DND-41 (cell line): ENCODE results near the gene ZNF691.

Experiments
- ATAC-seq: fragments of 200-7000 bp; cut with Tn5 transposase; 3 replicates; pipeline ENCODE4 v1.9.1; 2021; ENCODE audit warnings: low read depth; ENCODE audit not compliant: insufficient read depth
- DNase-seq: peaks from one replicate; pipeline ENCODE4 v3.0.0-alpha.2; 2020
- H2AFZ ChIP-seq: 2 replicates; pipeline ENCODE4 v1.6.0; 2012; ENCODE audit warnings: low read depth, low read length
- H3K27ac ChIP-seq: 2 replicates; pipeline ENCODE4 v1.5.1; 2012; ENCODE audit warnings: low read length, inconsistent platforms
- H3K27me3 ChIP-seq: fragments of 200-600 bp; sonication (generic); 2 replicates; pipeline ENCODE4 v1.6.0; 2012; ENCODE audit warnings: low read length, mild to moderate bottlenecking, inconsistent platforms; ENCODE audit not compliant: insufficient read depth, poor library complexity
- H3K36me3 ChIP-seq: 2 replicates; pipeline ENCODE4 v1.5.1; 2012; ENCODE audit warnings: low read length, inconsistent platforms; ENCODE audit not compliant: insufficient read depth
- H3K4me1 ChIP-seq: 2 replicates; pipeline ENCODE4 v1.5.1; 2012; ENCODE audit warnings: mild to moderate bottlenecking, low read length; ENCODE audit not compliant: insufficient read depth
- H3K4me2 ChIP-seq: 2 replicates; pipeline ENCODE4 v1.6.0; 2012; ENCODE audit warnings: mild to moderate bottlenecking, moderate library complexity, low read length, inconsistent platforms; ENCODE audit not compliant: insufficient read depth
- H3K4me3 ChIP-seq, 2 experiments: fragments of 200-600 bp in 1 of 2; shearing (Covaris generic) in 1 of 2; 2 replicates each; pipeline ENCODE4 v1.5.1; 2012 to 2016; ENCODE audit warnings: inconsistent platforms in 2 of 2, low read length in 2 of 2, mild to moderate bottlenecking in 2 of 2, low read depth in 1 of 2, moderate library complexity in 1 of 2
- H3K79me2 ChIP-seq: 2 replicates; pipeline ENCODE4 v1.6.0; 2012; ENCODE audit warnings: low read length, inconsistent platforms; ENCODE audit not compliant: insufficient read depth
- H3K9ac ChIP-seq: 2 replicates; pipeline ENCODE4 v1.6.0; 2012; ENCODE audit warnings: low read depth, mild to moderate bottlenecking, inconsistent platforms, low read length, moderate library complexity
- H3K9me3 ChIP-seq: 2 replicates; pipeline ENCODE4 v1.5.1; 2012; ENCODE audit warnings: low read length, moderate library complexity, mild to moderate bottlenecking, inconsistent platforms; ENCODE audit not compliant: insufficient read depth, severe bottlenecking
- H4K20me1 ChIP-seq: 2 replicates; pipeline ENCODE4 v1.6.0; 2012; ENCODE audit warnings: low read length; ENCODE audit not compliant: insufficient read depth
- CTCF ChIP-seq: IDR thresholded peaks from 2 replicates; pipeline ENCODE4 v1.5.1; 2012; ENCODE audit warnings: borderline replicate concordance, low read length, moderate library complexity, mild to moderate bottlenecking; ENCODE audit not compliant: poor library complexity, severe bottlenecking; ENCODE audit errors: extremely low read depth
- EZH2 ChIP-seq: IDR thresholded peaks from 3 replicates; pipeline ENCODE4 v1.6.1; 2012; ENCODE audit warnings: borderline replicate concordance, low read depth, mild to moderate bottlenecking, moderate library complexity, low read length, inconsistent platforms; ENCODE audit not compliant: severe bottlenecking

Gene ZNF691

GRCh38 chr1:42873670-42874069, 27.3 kb downstream of the ZNF691 start:
- Histone ChIP-seq H3K9me3 (no peaks in the 10 kb centered on the region), H3K4me1 (no peaks in the 10 kb centered on the region), H4K20me1 (no peaks in the 10 kb centered on the region), H3K4me3 (no peak overlapping the region), H3K36me3 (no peaks in the 10 kb centered on the region), H2AFZ (no peak overlapping the region), H3K27ac (no peak overlapping the region), H3K4me2 (no peak overlapping the region), H3K79me2 (no peaks in the 10 kb centered on the region), H3K9ac (no peak overlapping the region), H3K27me3 (peaks cover 9% of the 10 kb centered on the region)
- DNase-seq, result no peak
- ATAC-seq, result no peak
- TF ChIP-seq CTCF (no peak), EZH2 (no peak)

- TF ChIP-seq EZH2 (no peak), CTCF (no peak)
- Histone ChIP-seq H2AFZ (no peak overlapping the region), H3K79me2 (no peaks in the 10 kb centered on the region), H3K36me3 (no peaks in the 10 kb centered on the region), H3K9ac (no peak overlapping the region), H4K20me1 (no peaks in the 10 kb centered on the region), H3K4me3 (no peak overlapping the region), H3K4me1 (no peaks in the 10 kb centered on the region), H3K9me3 (peaks cover 11% of the 10 kb centered on the region), H3K27me3 (peaks cover 7% of the 10 kb centered on the region), H3K4me2 (no peak overlapping the region), H3K27ac (no peak overlapping the region)
- no peak for ATAC-seq
- no peak for DNase-seq
Observed at GRCh38 chr1:42876009-42876408, 29.6 kb downstream of the ZNF691 start.

GRCh38 chr1:42877380-42877779, 31.0 kb downstream of the ZNF691 start:
- H4K20me1 ChIP-seq, result no peaks in the 10 kb centered on the region
- no peak for ATAC-seq

More at GRCh38 chr1:42877380-42877779, 31.0 kb downstream of the ZNF691 start:
- TF ChIP-seq EZH2 (no peak), CTCF (no peak)
- Histone ChIP-seq H3K4me3 (no peak overlapping the region), H3K79me2 (no peaks in the 10 kb centered on the region), H2AFZ (no peak overlapping the region), H3K27ac (no peak overlapping the region), H3K9me3 (peaks cover 13% of the 10 kb centered on the region), H3K4me1 (no peaks in the 10 kb centered on the region), H3K9ac (no peak overlapping the region), H3K36me3 (no peaks in the 10 kb centered on the region), H3K27me3 (peaks cover 6% of the 10 kb centered on the region), H3K4me2 (no peak overlapping the region)
- DNase-seq, result no peak
